Measurements from ENCODE around the gene IGFBP1. TPM values are rescaled to one million over a fixed set of nuclear protein-coding genes. Genes with fewer than 3 reads are reported as not detected.

IGFBP1 gene
- total RNA-seq, 3 donors from 2014 or later, result not detected

GRCh38 chr7:45910855-45911254 lies 22.6 kb downstream of the IGFBP1 start:
- no peak for TF ChIP-seq CTCF (IDR thresholded peaks at IDR 0.05)
- Histone ChIP-seq H3K4me3 (no peak overlapping the region), H3K36me3 (ENCODE audit: low read depth) (no peaks in the 10 kb centered on the region), H3K9me3 (no peaks in the 10 kb centered on the region), H3K4me1 (ENCODE audit: low read depth) (no peaks in the 10 kb centered on the region)
- ATAC-seq (no peak), DNase-seq (no peak)
- intact Hi-C loops (cut with DNase I, micrococcal nuclease), result loop anchor here in 1 of 2 donors (10.0 kb wide), 1 partner anchor 1264 kb away; no protein-coding TSS in a partner anchor

- TF ChIP-seq CTCF (IDR thresholded peaks at IDR 0.05), result no peak
- H3K4me3 ChIP-seq, result no peak overlapping the region
- ATAC-seq (no peak), DNase-seq (no peak)
- H3K36me3 ChIP-seq (ENCODE audit: low read depth), result no peaks in the 10 kb centered on the region
- no peaks in the 10 kb centered on the region for H3K9me3 ChIP-seq
- H3K4me1 ChIP-seq (ENCODE audit: low read depth), result no peaks in the 10 kb centered on the region
- intact Hi-C loops (cut with DNase I, micrococcal nuclease), result loop anchor here in 1 of 2 donors (10.0 kb wide), 1 partner anchor 1263 kb away; no protein-coding TSS in a partner anchor
Observed at GRCh38 chr7:45911311-45911710, 23.0 kb downstream of the IGFBP1 start.

- intact Hi-C loops (cut with DNase I, micrococcal nuclease), result loop anchor here in 1 of 2 donors (10.0 kb wide), 1 partner anchor 1262 kb away; no protein-coding TSS in a partner anchor
- Histone ChIP-seq H3K4me1 (ENCODE audit: low read depth) (no peaks in the 10 kb centered on the region), H3K4me3 (no peak overlapping the region), H3K36me3 (ENCODE audit: low read depth) (no peaks in the 10 kb centered on the region), H3K9me3 (no peaks in the 10 kb centered on the region)
- no peak for TF ChIP-seq CTCF (IDR thresholded peaks at IDR 0.05)
- ATAC-seq, result no peak
- DNase-seq, result no peak
Observed at GRCh38 chr7:45912972-45913371, 24.7 kb downstream of the IGFBP1 start.

GRCh38 chr7:45914911-45915310 lies 26.6 kb downstream of the IGFBP1 start:
- intact Hi-C loops (cut with DNase I, micrococcal nuclease), result loop anchor here (5.0 to 10.0 kb wide), 3 partner anchors 1172 to 1267 kb away; no protein-coding TSS in a partner anchor
- H3K4me1 ChIP-seq (ENCODE audit: low read depth), result no peaks in the 10 kb centered on the region
- H3K9me3 ChIP-seq, result no peaks in the 10 kb centered on the region
- ATAC-seq, result no peak
- DNase-seq, result no peak
- H3K36me3 ChIP-seq (ENCODE audit: low read depth), result no peaks in the 10 kb centered on the region
- no peak overlapping the region for H3K4me3 ChIP-seq
- no peak for TF ChIP-seq CTCF (IDR thresholded peaks at IDR 0.05)

- H3K36me3 ChIP-seq (ENCODE audit: low read depth), result no peaks in the 10 kb centered on the region
- H3K9me3 ChIP-seq, result no peaks in the 10 kb centered on the region
- DNase-seq (no peak), ATAC-seq (no peak)
- H3K4me3 ChIP-seq, result no peak overlapping the region
- intact Hi-C loops (cut with DNase I, micrococcal nuclease), result loop anchor here (5.0 to 10.0 kb wide), 3 partner anchors 1172 to 1267 kb away; no protein-coding TSS in a partner anchor
- TF ChIP-seq CTCF (IDR thresholded peaks at IDR 0.05), result no peak
- no peaks in the 10 kb centered on the region for H3K4me1 ChIP-seq (ENCODE audit: low read depth)
Observed at GRCh38 chr7:45915606-45916005, 27.3 kb downstream of the IGFBP1 start.

GRCh38 chr7:45917064-45917463 lies 28.8 kb downstream of the IGFBP1 start:
- intact Hi-C loops (cut with DNase I, micrococcal nuclease), result loop anchor here (5.0 to 10.0 kb wide), 3 partner anchors 1170 to 1265 kb away; no protein-coding TSS in a partner anchor
- no peak for TF ChIP-seq CTCF (IDR thresholded peaks at IDR 0.05)

More at GRCh38 chr7:45917064-45917463, 28.8 kb downstream of the IGFBP1 start:
- Histone ChIP-seq H3K4me1 (ENCODE audit: low read depth) (no peaks in the 10 kb centered on the region), H3K9me3 (no peaks in the 10 kb centered on the region), H3K36me3 (ENCODE audit: low read depth) (no peaks in the 10 kb centered on the region), H3K4me3 (no peak overlapping the region)
- no peak for ATAC-seq
- DNase-seq, result no peak

Data from mucosa of descending colon (tissue), 3 donors.